Activated T-cell treated with anti-CD3 and anti-CD28 coated beads, Interleukin-2, amount 50 U/mL, for 4 hours (primary cell): ENCODE measurements around the gene FNDC1. TPM values are rescaled to one million over a fixed set of nuclear protein-coding genes. Genes with fewer than 3 reads are reported as not detected.
"Not testable (repeated sequence)": the region's sequence is repeated elsewhere in the genome, so short reads cannot be mapped to it uniquely, and the experiment has no call there.

Experiments used
- ATAC-seq, 2 donors: fragments of 200-7000 bp; cut with Tn5 transposase; one replicate each; pipeline ENCODE4 v1.10.0; 2021
- DNase-seq: peaks from one replicate; pipeline ENCODE4 v3.0.0-alpha.2; 2020
- H3K27me3 Mint-ChIP-seq: one replicate; pipeline ENCODE4 v1.8.0; 2021; ENCODE audit warnings: low read depth, mixed read lengths
- H3K36me3 Mint-ChIP-seq: one replicate; pipeline ENCODE4 v1.8.0; 2022; ENCODE audit warnings: mixed read lengths; ENCODE audit not compliant: insufficient read depth
- H3K4me1 Mint-ChIP-seq: one replicate; pipeline ENCODE4 v1.8.0; 2021; ENCODE audit warnings: low read depth, mixed read lengths
- H3K4me3 Mint-ChIP-seq: one replicate; pipeline ENCODE4 v1.8.0; 2021; ENCODE audit warnings: mild to moderate bottlenecking, moderate library complexity, mixed read lengths
- H3K9me3 Mint-ChIP-seq: one replicate; pipeline ENCODE4 v1.8.0; 2021; ENCODE audit warnings: mixed read lengths
- total RNA-seq, 3 donors: library from RNA; stranded (reverse); gene quantifications; one replicate each; pipeline ENCODE4 v1.2.1, GENCODE V29; 2021

FNDC1 gene
- total RNA-seq, result under 1 TPM in 1 of 3 donors, not detected in 2; 0.03 TPM

GRCh38 chr6:159169193-159169555 lies at the start of gene FNDC1:
Gene FNDC1, plus strand, starts transcription at chr6:159169400. Its CDS starts 197 bp downstream, at chr6:159169597.
- no peaks in the 10 kb centered on the region for H3K9me3 Mint-ChIP-seq
- peak; percentile 75 to 81 for ATAC-seq
- no peaks in the 10 kb centered on the region for H3K36me3 Mint-ChIP-seq
- H3K27me3 Mint-ChIP-seq, result peaks cover 80% of the 10 kb centered on the region
- H3K4me3 Mint-ChIP-seq, result peak within 1 kb of the TSS; percentile 69
- peaks cover 15% of the 10 kb centered on the region for H3K4me1 Mint-ChIP-seq
- no peak for DNase-seq

GRCh38 chr6:159119791-159120190 lies 49.4 kb upstream of the FNDC1 start:
- Mint-ChIP-seq H3K36me3 (no peaks in the 10 kb centered on the region), H3K9me3 (no peaks in the 10 kb centered on the region), H3K4me1 (peaks cover 2% of the 10 kb centered on the region), H3K27me3 (no peaks in the 10 kb centered on the region), H3K4me3 (no peak overlapping the region)
- DNase-seq, result no peak
- no peak for ATAC-seq

GRCh38 chr6:159121486-159121885 lies 47.7 kb upstream of the FNDC1 start:
- DNase-seq, result no peak
- ATAC-seq, result no peak
- no peaks in the 10 kb centered on the region for H3K36me3 Mint-ChIP-seq
- H3K27me3 Mint-ChIP-seq, result no peaks in the 10 kb centered on the region
- no peaks in the 10 kb centered on the region for H3K9me3 Mint-ChIP-seq
- peaks cover 2% of the 10 kb centered on the region for H3K4me1 Mint-ChIP-seq
- no peak overlapping the region for H3K4me3 Mint-ChIP-seq

GRCh38 chr6:159122453-159122852 lies 46.7 kb upstream of the FNDC1 start:
- Mint-ChIP-seq H3K4me3 (no peak overlapping the region), H3K4me1 (no peaks in the 10 kb centered on the region), H3K9me3 (no peaks in the 10 kb centered on the region), H3K36me3 (no peaks in the 10 kb centered on the region), H3K27me3 (no peaks in the 10 kb centered on the region)
- no peak for DNase-seq
- ATAC-seq, result no peak

- not testable (repeated sequence) for H3K4me3 Mint-ChIP-seq, H3K4me1 Mint-ChIP-seq, H3K9me3 Mint-ChIP-seq, DNase-seq, H3K27me3 Mint-ChIP-seq, H3K36me3 Mint-ChIP-seq, ATAC-seq
Measured at GRCh38 chr6:159123831-159124230, 45.4 kb upstream of the FNDC1 start.

GRCh38 chr6:159125014-159125609 lies 44.1 kb upstream of the FNDC1 start:
- Mint-ChIP-seq H3K4me3 (no peak overlapping the region), H3K4me1 (no peaks in the 10 kb centered on the region), H3K9me3 (no peaks in the 10 kb centered on the region), H3K36me3 (no peaks in the 10 kb centered on the region), H3K27me3 (no peaks in the 10 kb centered on the region)
- DNase-seq (no peak), ATAC-seq (no peak)

- no peak for ATAC-seq
- DNase-seq, result no peak
- no peaks in the 10 kb centered on the region for H3K36me3 Mint-ChIP-seq
- no peaks in the 10 kb centered on the region for H3K4me1 Mint-ChIP-seq
- H3K9me3 Mint-ChIP-seq, result no peaks in the 10 kb centered on the region
- no peak overlapping the region for H3K4me3 Mint-ChIP-seq
- no peaks in the 10 kb centered on the region for H3K27me3 Mint-ChIP-seq
Measured at GRCh38 chr6:159125951-159126352, 43.2 kb upstream of the FNDC1 start.

GRCh38 chr6:159126590-159126989 lies 42.6 kb upstream of the FNDC1 start:
- H3K27me3 Mint-ChIP-seq, result no peaks in the 10 kb centered on the region
- DNase-seq (no peak), ATAC-seq (no peak)
- no peaks in the 10 kb centered on the region for H3K4me1 Mint-ChIP-seq
- H3K36me3 Mint-ChIP-seq, result no peaks in the 10 kb centered on the region
- H3K9me3 Mint-ChIP-seq, result no peaks in the 10 kb centered on the region
- H3K4me3 Mint-ChIP-seq, result no peak overlapping the region

- H3K9me3 Mint-ChIP-seq, result no peaks in the 10 kb centered on the region
- no peaks in the 10 kb centered on the region for H3K4me1 Mint-ChIP-seq
- ATAC-seq (no peak), DNase-seq (no peak)
- no peak overlapping the region for H3K4me3 Mint-ChIP-seq
- H3K36me3 Mint-ChIP-seq, result no peaks in the 10 kb centered on the region
- H3K27me3 Mint-ChIP-seq, result no peaks in the 10 kb centered on the region
Measured at GRCh38 chr6:159127701-159128100, 41.5 kb upstream of the FNDC1 start.

GRCh38 chr6:159128978-159129377 lies 40.2 kb upstream of the FNDC1 start:
- ATAC-seq, result no peak
- no peaks in the 10 kb centered on the region for H3K9me3 Mint-ChIP-seq
- H3K27me3 Mint-ChIP-seq, result no peaks in the 10 kb centered on the region

GRCh38 chr6:159130846-159131245 lies 38.4 kb upstream of the FNDC1 start:
- no peak for DNase-seq
- Mint-ChIP-seq H3K9me3 (no peaks in the 10 kb centered on the region), H3K4me1 (peaks cover 2% of the 10 kb centered on the region), H3K36me3 (no peaks in the 10 kb centered on the region), H3K27me3 (no peaks in the 10 kb centered on the region), H3K4me3 (no peak overlapping the region)
- no peak for ATAC-seq

More at GRCh38 chr6:159128978-159129377, 40.2 kb upstream of the FNDC1 start:
- Mint-ChIP-seq H3K36me3 (no peaks in the 10 kb centered on the region), H3K4me1 (no peaks in the 10 kb centered on the region), H3K4me3 (no peak overlapping the region)
- DNase-seq, result no peak

- ATAC-seq, result no peak
- DNase-seq, result no peak
- H3K9me3 Mint-ChIP-seq, result no peaks in the 10 kb centered on the region
- H3K36me3 Mint-ChIP-seq, result no peaks in the 10 kb centered on the region
- no peaks in the 10 kb centered on the region for H3K27me3 Mint-ChIP-seq
- H3K4me1 Mint-ChIP-seq, result peaks cover 2% of the 10 kb centered on the region
- H3K4me3 Mint-ChIP-seq, result no peak overlapping the region
Measured at GRCh38 chr6:159131709-159132108, 37.5 kb upstream of the FNDC1 start.

GRCh38 chr6:159132664-159133063 lies 36.5 kb upstream of the FNDC1 start:
- no peaks in the 10 kb centered on the region for H3K36me3 Mint-ChIP-seq
- no peak overlapping the region for H3K4me3 Mint-ChIP-seq
- ATAC-seq (no peak), DNase-seq (no peak)
- H3K4me1 Mint-ChIP-seq, result peaks cover 2% of the 10 kb centered on the region
- peaks cover 3% of the 10 kb centered on the region for H3K27me3 Mint-ChIP-seq
- no peaks in the 10 kb centered on the region for H3K9me3 Mint-ChIP-seq

GRCh38 chr6:159134701-159135364 lies 34.4 kb upstream of the FNDC1 start:
- H3K36me3 Mint-ChIP-seq, result no peaks in the 10 kb centered on the region
- DNase-seq (peak; percentile 71), ATAC-seq (peak; percentile 79 to 87)
- H3K4me1 Mint-ChIP-seq, result peaks cover 2% of the 10 kb centered on the region
- peaks cover 13% of the 10 kb centered on the region for H3K27me3 Mint-ChIP-seq
- H3K9me3 Mint-ChIP-seq, result no peaks in the 10 kb centered on the region
- no peak overlapping the region for H3K4me3 Mint-ChIP-seq

GRCh38 chr6:159137676-159138075 lies 31.5 kb upstream of the FNDC1 start:
- H3K9me3 Mint-ChIP-seq, result no peaks in the 10 kb centered on the region
- no peak for DNase-seq
- peaks cover 2% of the 10 kb centered on the region for H3K4me1 Mint-ChIP-seq
- no peaks in the 10 kb centered on the region for H3K36me3 Mint-ChIP-seq
- ATAC-seq, result no peak
- peaks cover 18% of the 10 kb centered on the region for H3K27me3 Mint-ChIP-seq
- no peak overlapping the region for H3K4me3 Mint-ChIP-seq
